Spleen (tissue), 7 donors: Measurements from ENCODE around the gene SH3RF3.

ENCODE experiments used
- POLR2A ChIP-seq, 3 donors: fragments of 450-650 bp; IDR thresholded peaks; one replicate each; pipeline ENCODE4 v1.5.1; 2017; ENCODE audit warnings: antibody characterized with exemption in 3 of 3, mild to moderate bottlenecking in 1 of 3
- TF ChIP-seq, protein P1 (sequence below), 11 experiments: fragments of 200-600 bp in 7 of 11; fragments of 450-650 bp in 4 of 11; sonication (generic) in 4 of 11; IDR thresholded peaks in 8 of 11; conservative IDR thresholded peaks in 3 of 11; 1 replicate in 7 of 11; 2 replicates in 4 of 11; pipeline versions ENCODE4 v1.4.0 to v1.8.0; 2016 to 2021; ENCODE audit warnings: antibody characterized with exemption in 11 of 11, inconsistent platforms in 4 of 11, mild to moderate bottlenecking in 1 of 11
- donor health status: DM: no; HTN: no; CAD: no; lungs with moderate emphysema.
- donor health status: DM: no; HTN: no; CAD: no.
- donor health status: DM: no; HTN: no; CAD: no.

DNA sequence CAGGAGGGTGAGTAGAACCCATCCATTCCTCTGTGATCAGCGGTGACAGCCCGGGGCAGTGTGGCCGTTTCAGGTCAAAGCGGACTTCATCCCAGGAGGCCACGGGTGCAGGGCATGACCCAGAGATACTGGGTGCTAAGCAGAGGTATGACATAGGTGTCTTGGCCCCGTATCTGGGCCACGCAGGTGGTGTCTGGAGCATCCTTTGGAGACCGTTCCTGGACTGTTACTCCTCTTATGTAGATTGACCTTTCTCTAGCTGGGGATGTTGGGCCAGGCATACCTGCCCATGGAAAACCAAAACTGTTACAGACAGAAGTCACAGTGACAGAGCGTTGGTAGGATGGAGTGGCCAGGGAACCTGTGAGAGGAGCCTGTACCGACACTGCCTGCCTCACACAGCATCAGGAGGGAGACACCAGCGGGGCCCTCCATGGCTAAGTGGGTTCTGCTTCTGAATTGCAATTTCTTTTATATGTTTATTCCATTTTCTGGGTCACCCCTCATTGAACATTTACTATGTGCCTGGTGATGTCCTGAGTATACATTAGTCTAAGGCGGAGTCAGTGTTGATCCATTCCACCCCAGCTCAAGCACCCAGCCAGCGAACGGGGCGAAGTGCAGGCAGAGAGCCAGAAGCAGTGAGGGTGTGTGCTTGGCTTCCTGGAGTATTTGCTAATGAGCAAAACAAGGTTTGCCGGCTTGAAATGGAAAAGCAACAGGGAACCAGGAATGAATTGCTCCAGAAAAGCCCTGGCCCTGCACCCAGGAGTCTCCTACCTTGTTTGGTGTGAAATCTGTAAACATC is 141.7 kb downstream of the SH3RF3 start:
- TF ChIP-seq, protein P1, sequence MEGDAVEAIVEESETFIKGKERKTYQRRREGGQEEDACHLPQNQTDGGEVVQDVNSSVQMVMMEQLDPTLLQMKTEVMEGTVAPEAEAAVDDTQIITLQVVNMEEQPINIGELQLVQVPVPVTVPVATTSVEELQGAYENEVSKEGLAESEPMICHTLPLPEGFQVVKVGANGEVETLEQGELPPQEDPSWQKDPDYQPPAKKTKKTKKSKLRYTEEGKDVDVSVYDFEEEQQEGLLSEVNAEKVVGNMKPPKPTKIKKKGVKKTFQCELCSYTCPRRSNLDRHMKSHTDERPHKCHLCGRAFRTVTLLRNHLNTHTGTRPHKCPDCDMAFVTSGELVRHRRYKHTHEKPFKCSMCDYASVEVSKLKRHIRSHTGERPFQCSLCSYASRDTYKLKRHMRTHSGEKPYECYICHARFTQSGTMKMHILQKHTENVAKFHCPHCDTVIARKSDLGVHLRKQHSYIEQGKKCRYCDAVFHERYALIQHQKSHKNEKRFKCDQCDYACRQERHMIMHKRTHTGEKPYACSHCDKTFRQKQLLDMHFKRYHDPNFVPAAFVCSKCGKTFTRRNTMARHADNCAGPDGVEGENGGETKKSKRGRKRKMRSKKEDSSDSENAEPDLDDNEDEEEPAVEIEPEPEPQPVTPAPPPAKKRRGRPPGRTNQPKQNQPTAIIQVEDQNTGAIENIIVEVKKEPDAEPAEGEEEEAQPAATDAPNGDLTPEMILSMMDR (IDR thresholded peaks at IDR 0.05 in 8 of 11, conservative IDR thresholded peaks at IDR 0.05 in 3 of 11): no peak
- TF ChIP-seq POLR2A (IDR thresholded peaks at IDR 0.05): no peak
